ENCODE results near the gene MMAA. TPM values are rescaled to one million over a fixed set of nuclear protein-coding genes. Genes with fewer than 3 reads are reported as not detected.
"Not testable (repeated sequence)": the region's sequence is repeated elsewhere in the genome, so short reads cannot be mapped to it uniquely, and the experiment has no call there.

The MMAA gene
- 13.4 and 15.3 TPM in 2 replicates for total RNA-seq
- 8.0 and 11.1 TPM in 2 replicates for polyA plus RNA-seq

DNA sequence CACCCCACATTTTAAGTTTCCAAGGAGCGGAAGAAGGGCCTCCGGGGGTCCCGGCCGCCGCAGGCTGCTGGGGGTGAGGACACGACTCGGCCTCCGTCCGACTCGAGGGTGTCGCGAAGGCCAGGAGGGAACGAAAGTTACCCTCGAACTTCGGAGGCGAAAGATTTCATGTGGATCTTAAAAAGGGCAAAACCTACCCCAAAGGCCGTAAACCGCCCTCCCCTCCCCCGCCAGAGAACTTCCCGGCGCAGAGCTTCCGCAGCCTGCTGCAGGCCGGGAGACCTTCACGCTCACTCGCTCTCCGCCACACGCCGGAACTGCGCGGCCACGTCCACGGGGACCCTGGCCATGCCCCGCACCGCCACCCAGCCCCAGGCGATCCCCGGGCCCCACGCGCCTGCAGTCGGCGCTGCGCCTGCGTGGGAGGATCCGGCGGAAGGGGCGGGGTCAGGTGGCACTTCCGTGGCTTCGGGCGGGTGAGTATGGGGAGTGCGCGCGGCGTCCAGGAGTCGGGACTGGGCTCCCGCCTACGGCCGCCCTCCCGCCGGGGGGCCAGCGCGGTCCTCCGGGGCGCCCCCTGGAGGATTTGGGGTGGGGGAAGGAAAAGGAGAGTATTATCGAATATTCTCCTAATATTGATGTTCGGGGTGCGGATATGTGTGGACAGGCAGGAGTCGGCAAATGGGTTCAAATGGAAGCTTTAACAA is at the start of gene MMAA:
TSS of gene MMAA (plus strand) at position 454 of the 707 bp plus-strand sequence. CDS start 19,755 bp downstream, outside the sequence.
- Histone ChIP-seq H3K27me3 (no peaks in the 10 kb centered on the region), H3K4me3 (peak within 1 kb of the TSS; percentile 72), H3K36me3 (replicated peaks; ENCODE audit: insufficient read depth, low read depth) (no peaks in the 10 kb centered on the region), H3K79me2 (peaks cover 33% of the 10 kb centered on the region), H2AFZ (peak within 1 kb of the TSS; percentile 79), H4K20me1 (ENCODE audit: insufficient read depth, poor library complexity, severe bottlenecking) (no peaks in the 10 kb centered on the region), H3K9me2 (replicated peaks; ENCODE audit: insufficient read depth) (no peaks in the 10 kb centered on the region), H3K9me3 (ENCODE audit: low read depth) (no peaks in the 10 kb centered on the region), H3K4me1 (ENCODE audit: insufficient read depth) (peaks cover 16% of the 10 kb centered on the region), H3K27ac (peak within 1 kb of the TSS; percentile 96), H3K4me2 (peak within 1 kb of the TSS; percentile 85)
- TF ChIP-seq, protein P1, sequence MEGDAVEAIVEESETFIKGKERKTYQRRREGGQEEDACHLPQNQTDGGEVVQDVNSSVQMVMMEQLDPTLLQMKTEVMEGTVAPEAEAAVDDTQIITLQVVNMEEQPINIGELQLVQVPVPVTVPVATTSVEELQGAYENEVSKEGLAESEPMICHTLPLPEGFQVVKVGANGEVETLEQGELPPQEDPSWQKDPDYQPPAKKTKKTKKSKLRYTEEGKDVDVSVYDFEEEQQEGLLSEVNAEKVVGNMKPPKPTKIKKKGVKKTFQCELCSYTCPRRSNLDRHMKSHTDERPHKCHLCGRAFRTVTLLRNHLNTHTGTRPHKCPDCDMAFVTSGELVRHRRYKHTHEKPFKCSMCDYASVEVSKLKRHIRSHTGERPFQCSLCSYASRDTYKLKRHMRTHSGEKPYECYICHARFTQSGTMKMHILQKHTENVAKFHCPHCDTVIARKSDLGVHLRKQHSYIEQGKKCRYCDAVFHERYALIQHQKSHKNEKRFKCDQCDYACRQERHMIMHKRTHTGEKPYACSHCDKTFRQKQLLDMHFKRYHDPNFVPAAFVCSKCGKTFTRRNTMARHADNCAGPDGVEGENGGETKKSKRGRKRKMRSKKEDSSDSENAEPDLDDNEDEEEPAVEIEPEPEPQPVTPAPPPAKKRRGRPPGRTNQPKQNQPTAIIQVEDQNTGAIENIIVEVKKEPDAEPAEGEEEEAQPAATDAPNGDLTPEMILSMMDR (IDR thresholded peaks at IDR 0.05; ENCODE audit: poor library complexity) = peak; percentile 68
- no peak for TF ChIP-seq EZH2 (IDR thresholded peaks at IDR 0.05; ENCODE audit: borderline replicate concordance)
- no peak for TF ChIP-seq EZH2phosphoT487 (IDR thresholded peaks at IDR 0.05; ENCODE audit: low read depth, severe bottlenecking, unreplicated experiment)
- under 1% methylated on average over 48 of the region's 66 CpGs for WGBS (ENCODE audit: low lambda C conversion rate, missing lambda C conversion rate)
- peak; percentile 98 for DNase-seq (ENCODE audit: low spot score)

DNA sequence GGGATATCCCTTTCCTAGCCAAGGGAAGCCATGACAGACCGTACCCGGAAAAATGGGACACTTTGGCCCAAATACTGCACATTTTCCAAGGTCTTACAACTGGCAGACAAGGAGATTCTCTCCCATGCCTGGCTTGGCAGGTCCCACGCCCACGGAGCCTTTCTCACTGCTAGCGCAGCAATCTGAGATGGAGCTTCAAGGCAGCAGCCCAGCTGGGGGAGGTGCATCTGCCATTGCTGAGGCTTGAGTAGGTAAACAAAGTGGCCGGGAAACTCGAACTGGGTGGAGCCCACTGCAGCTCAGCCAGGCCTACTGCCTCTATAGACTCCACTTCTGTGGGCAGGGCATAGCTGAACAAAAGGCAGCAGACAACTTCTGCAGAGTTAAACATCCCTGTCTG is 44.6 kb upstream of the MMAA start:
- H3K4me1 ChIP-seq (ENCODE audit: insufficient read depth); H3K9me2 ChIP-seq (replicated peaks; ENCODE audit: insufficient read depth); H3K27ac ChIP-seq; H3K36me3 ChIP-seq (replicated peaks; ENCODE audit: insufficient read depth, low read depth); H3K4me2 ChIP-seq; DNase-seq (ENCODE audit: low spot score); H3K9me3 ChIP-seq (ENCODE audit: low read depth); H2AFZ ChIP-seq; H3K4me3 ChIP-seq; H4K20me1 ChIP-seq (ENCODE audit: insufficient read depth, poor library complexity, severe bottlenecking); H3K79me2 ChIP-seq; H3K27me3 ChIP-seq: not testable (repeated sequence)
- 85% methylated on average over 7 of the region's 7 CpGs for WGBS (ENCODE audit: low lambda C conversion rate, missing lambda C conversion rate)

DNA sequence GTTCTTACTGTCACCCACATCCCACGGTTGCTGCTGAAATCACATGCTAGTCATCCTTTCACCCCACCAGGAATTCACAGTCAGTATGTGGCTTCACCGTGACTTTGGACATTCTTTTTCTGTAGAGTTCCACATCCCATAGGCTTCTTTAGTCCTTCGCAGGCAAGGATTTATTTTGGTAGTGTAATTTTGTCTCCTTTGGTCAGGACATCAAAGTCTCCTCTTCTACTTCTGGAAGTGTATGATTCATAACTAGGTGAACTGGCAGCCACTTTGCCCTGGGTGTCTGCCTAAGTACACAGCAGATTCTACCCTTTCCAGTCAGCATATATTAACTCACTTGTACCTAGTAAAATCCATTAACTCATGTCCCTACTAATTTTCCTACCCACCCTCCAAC is 38.3 kb upstream of the MMAA start:
- WGBS (ENCODE audit: low lambda C conversion rate, missing lambda C conversion rate) = 82% methylated on average over 3 of the region's 3 CpGs
- H2AFZ ChIP-seq = no peak overlapping the region
- H3K4me1 ChIP-seq (ENCODE audit: insufficient read depth) = no peaks in the 10 kb centered on the region
- DNase-seq (ENCODE audit: low spot score) = no peak
- no peaks in the 10 kb centered on the region for H3K9me3 ChIP-seq (ENCODE audit: low read depth)
- H3K36me3 ChIP-seq (replicated peaks; ENCODE audit: insufficient read depth, low read depth) = no peaks in the 10 kb centered on the region
- H3K27ac ChIP-seq = no peak overlapping the region
- H3K4me2 ChIP-seq = no peak overlapping the region
- H3K27me3 ChIP-seq = no peaks in the 10 kb centered on the region
- TF ChIP-seq EZH2phosphoT487 (IDR thresholded peaks at IDR 0.05; ENCODE audit: low read depth, severe bottlenecking, unreplicated experiment) (no peak), EZH2 (IDR thresholded peaks at IDR 0.05; ENCODE audit: borderline replicate concordance) (no peak)
- TF ChIP-seq, protein P1 (IDR thresholded peaks at IDR 0.05; ENCODE audit: poor library complexity) = no peak
- no peaks in the 10 kb centered on the region for H4K20me1 ChIP-seq (ENCODE audit: insufficient read depth, poor library complexity, severe bottlenecking)
- no peaks in the 10 kb centered on the region for H3K79me2 ChIP-seq
- no peaks in the 10 kb centered on the region for H3K9me2 ChIP-seq (replicated peaks; ENCODE audit: insufficient read depth)
- no peak overlapping the region for H3K4me3 ChIP-seq

DNA sequence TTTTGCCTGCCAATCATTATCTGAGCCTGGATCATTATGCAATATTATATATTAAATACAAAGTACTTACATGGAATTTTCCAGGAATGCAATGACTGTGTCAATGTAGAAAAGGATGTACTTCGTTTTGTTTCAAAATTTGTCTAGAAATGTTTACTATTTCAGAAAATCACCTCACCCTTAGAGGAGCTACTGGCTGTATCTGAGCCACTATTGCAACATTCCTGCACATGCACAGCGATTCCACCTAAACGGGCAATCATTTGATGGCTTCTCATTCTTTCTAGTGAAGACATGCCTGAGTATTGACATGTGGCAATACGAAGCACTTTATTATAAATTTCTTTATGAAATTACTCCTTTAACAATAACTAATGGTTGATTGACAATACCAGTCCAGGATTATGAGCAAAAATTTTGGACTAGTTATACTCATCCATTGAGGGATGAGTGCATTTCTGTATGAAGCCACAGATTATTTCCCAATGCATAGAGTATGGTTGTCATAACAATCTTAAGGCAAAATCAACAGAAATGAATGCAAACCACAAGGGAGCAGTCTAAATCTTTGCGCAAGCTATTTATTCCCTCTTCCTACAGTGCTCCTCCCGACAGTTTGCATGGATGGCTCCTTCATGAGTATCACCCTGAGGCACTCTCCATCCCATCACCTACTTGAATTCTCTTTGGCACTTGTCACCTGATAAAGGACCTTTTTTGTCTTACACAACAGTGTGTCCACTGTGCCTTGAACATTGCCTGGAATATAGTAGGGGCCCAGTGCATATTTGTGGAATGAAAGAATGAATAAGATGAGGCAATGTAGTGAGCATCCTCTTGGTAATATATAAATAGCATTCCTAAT is 35.8 kb upstream of the MMAA start:
- Histone ChIP-seq H3K4me2 (no peak overlapping the region), H3K9me3 (ENCODE audit: low read depth) (no peaks in the 10 kb centered on the region), H3K27me3 (no peaks in the 10 kb centered on the region), H3K4me3 (no peak overlapping the region), H3K9me2 (replicated peaks; ENCODE audit: insufficient read depth) (no peaks in the 10 kb centered on the region), H3K79me2 (no peaks in the 10 kb centered on the region), H3K4me1 (ENCODE audit: insufficient read depth) (no peaks in the 10 kb centered on the region), H3K27ac (no peak overlapping the region), H3K36me3 (replicated peaks; ENCODE audit: insufficient read depth, low read depth) (no peaks in the 10 kb centered on the region), H4K20me1 (ENCODE audit: insufficient read depth, poor library complexity, severe bottlenecking) (no peaks in the 10 kb centered on the region), H2AFZ (no peak overlapping the region)
- TF ChIP-seq EZH2phosphoT487 (IDR thresholded peaks at IDR 0.05; ENCODE audit: low read depth, severe bottlenecking, unreplicated experiment) = no peak
- TF ChIP-seq EZH2 (IDR thresholded peaks at IDR 0.05; ENCODE audit: borderline replicate concordance) = no peak
- TF ChIP-seq, protein P1 (IDR thresholded peaks at IDR 0.05; ENCODE audit: poor library complexity) = no peak
- 88% methylated on average over 6 of the region's 6 CpGs for WGBS (ENCODE audit: low lambda C conversion rate, missing lambda C conversion rate)
- no peak for DNase-seq (ENCODE audit: low spot score)
